IMR-90 (cell line): ENCODE data around the gene SLC7A7. TPM values are rescaled to one million over a fixed set of nuclear protein-coding genes. Genes with fewer than 3 reads are reported as not detected.

Experiments used
- ATAC-seq: fragments of 200-7000 bp; cut with Tn5 transposase; 2 replicates; pipeline ENCODE4 v1.9.1; 2020; ENCODE audit warnings: low read depth, mild to moderate bottlenecking, moderate library complexity
- BruUV-seq: library from RNA; stranded (reverse); fragments of 400-500 nt; replicated peaks from 2 replicates; lab custom pipeline; 2021; lab: Mats Ljungman, UMichigan
- CTCF ChIA-PET: fragments of 300-600 bp; formaldehyde crosslinking; extraction: SDS; loops from one replicate; lab custom pipeline; 2021; ENCODE audit warnings: antibody characterized with exemption; lab: Yijun Ruan, JAX
- POLR2A ChIA-PET: fragments of 300-600 bp; sonication (Branson Sonifier 250); formaldehyde crosslinking; loops from one replicate; lab custom pipeline; 2022; ENCODE audit warnings: antibody characterized with exemption; ENCODE audit not compliant: unreplicated experiment; lab: Charles Lee
- DNase-seq: peaks from one replicate; pipeline ENCODE4 v3.0.0; 2013
- H2AFZ ChIP-seq: replicated peaks from 2 replicates; pipeline ENCODE3; 2013; ENCODE audit warnings: low read length, mild to moderate bottlenecking; ENCODE audit not compliant: poor library complexity
- H2AK5ac ChIP-seq: 2 replicates; pipeline ENCODE4 v1.6.1; 2013; ENCODE audit warnings: low read depth, low read length, inconsistent platforms
- H2AK9ac ChIP-seq: replicated peaks from 2 replicates; pipeline ENCODE3; 2013; ENCODE audit warnings: mild to moderate bottlenecking, low read depth, low read length, moderate library complexity; ENCODE audit not compliant: poor library complexity
- H2BK120ac ChIP-seq: 2 replicates; pipeline ENCODE4 v1.6.1; 2013; ENCODE audit warnings: low read depth, low read length, inconsistent platforms
- H2BK15ac ChIP-seq: 3 replicates; pipeline ENCODE4 v1.6.1; 2013; ENCODE audit warnings: low read depth, low read length, inconsistent platforms
- H2BK20ac ChIP-seq: 2 replicates; pipeline ENCODE4 v1.6.1; 2013; ENCODE audit warnings: low read depth, mild to moderate bottlenecking, inconsistent platforms, low read length, moderate library complexity
- H2BK5ac ChIP-seq: 2 replicates; pipeline ENCODE4 v1.6.1; 2013; ENCODE audit warnings: mild to moderate bottlenecking, low read depth, low read length, inconsistent platforms; ENCODE audit not compliant: poor library complexity, severe bottlenecking
- H3K14ac ChIP-seq: replicated peaks from 2 replicates; pipeline ENCODE4 v1.6.1; 2013; ENCODE audit warnings: low read depth, low read length, inconsistent platforms
- H3K18ac ChIP-seq: 2 replicates; pipeline ENCODE4 v1.6.1; 2013; ENCODE audit warnings: low read depth, low read length, control low read depth
- H3K23ac ChIP-seq: 2 replicates; pipeline ENCODE4 v1.6.1; 2013; ENCODE audit warnings: low read depth, low read length, inconsistent platforms
- H3K27ac ChIP-seq: 2 replicates; pipeline ENCODE4 v1.5.1; 2013; ENCODE audit warnings: mild to moderate bottlenecking, control low read depth, low read length; ENCODE audit not compliant: insufficient read depth
- H3K27me3 ChIP-seq: 2 replicates; pipeline ENCODE4 v1.6.1; 2013; ENCODE audit warnings: low read length; ENCODE audit not compliant: control insufficient read depth, insufficient read depth
- H3K36me3 ChIP-seq: 2 replicates; pipeline ENCODE4 v1.6.1; 2013; ENCODE audit warnings: low read length, mixed read lengths; ENCODE audit not compliant: control insufficient read depth, insufficient read depth
- H3K4ac ChIP-seq: 2 replicates; pipeline ENCODE4 v1.6.1; 2013; ENCODE audit warnings: low read depth, low read length, inconsistent platforms
- H3K4me1 ChIP-seq: 2 replicates; pipeline ENCODE4 v1.6.1; 2013; ENCODE audit warnings: low read length, mixed read lengths; ENCODE audit not compliant: control insufficient read depth, insufficient read depth
- H3K4me2 ChIP-seq: 2 replicates; pipeline ENCODE4 v1.6.1; 2013; ENCODE audit warnings: low read depth, mild to moderate bottlenecking, control low read depth, low read length, moderate library complexity
- H3K4me3 ChIP-seq: 2 replicates; pipeline ENCODE4 v1.5.1; 2013; ENCODE audit warnings: low read depth, mild to moderate bottlenecking, control low read depth, low read length, moderate library complexity; ENCODE audit not compliant: insufficient read depth
- H3K56ac ChIP-seq: 2 replicates; pipeline ENCODE4 v1.6.1; 2013; ENCODE audit warnings: low read length, inconsistent platforms; ENCODE audit not compliant: insufficient read depth; ENCODE audit errors: extremely low read depth
- H3K79me1 ChIP-seq, 2 experiments: 2 replicates each; pipeline ENCODE4 v1.6.1; 2013; ENCODE audit warnings: low read length in 2 of 2, inconsistent platforms in 1 of 2, low read depth in 1 of 2
- H3K9ac ChIP-seq: 2 replicates; pipeline ENCODE4 v1.6.1; 2013; ENCODE audit warnings: low read depth, low read length, control low read depth
- H3K9me1 ChIP-seq: 2 replicates; pipeline ENCODE4 v1.6.1; 2013; ENCODE audit warnings: low read length, inconsistent platforms; ENCODE audit not compliant: insufficient read depth
- H3K9me3 ChIP-seq: 2 replicates; pipeline ENCODE4 v1.6.1; 2013; ENCODE audit warnings: low read length; ENCODE audit not compliant: control insufficient read depth, insufficient read depth
- H4K20me1 ChIP-seq: 2 replicates; pipeline ENCODE4 v1.6.1; 2013; ENCODE audit warnings: low read length, inconsistent platforms; ENCODE audit not compliant: insufficient read depth
- H4K5ac ChIP-seq: 2 replicates; pipeline ENCODE4 v1.6.1; 2013; ENCODE audit warnings: mild to moderate bottlenecking, low read depth, low read length, control low read depth
- H4K8ac ChIP-seq, 2 experiments: 2 replicates each; pipeline ENCODE4 v1.6.1; 2013; ENCODE audit warnings: low read depth in 2 of 2, low read length in 2 of 2, control low read depth in 1 of 2, inconsistent platforms in 1 of 2
- H4K91ac ChIP-seq: 2 replicates; pipeline ENCODE4 v1.6.1; 2013; ENCODE audit warnings: low read depth, low read length, inconsistent platforms; ENCODE audit not compliant: insufficient read depth
- BHLHE40 ChIP-seq: fragments of 150-350 bp; IDR thresholded peaks from 2 replicates; pipeline ENCODE4 v1.6.1; 2016; ENCODE audit warnings: mild to moderate bottlenecking, low read depth, low read length
- FOS ChIP-seq: fragments of 150-350 bp; IDR thresholded peaks from 2 replicates; pipeline ENCODE4 v1.6.1; 2016; ENCODE audit warnings: low read depth, low read length
- WGBS, 2 experiments: methylation state at CpG; one replicate each; pipeline versions ENCODE4 v1.1.5 to v1.1.7; 2013; ENCODE audit warnings: missing lambda C conversion rate in 2 of 2; ENCODE audit not compliant: insufficient read length in 1 of 2; ENCODE audit errors: extremely low coverage in 2 of 2; 5-methylcytosine and 5-hydroxymethylcytosine counted together
- dilution Hi-C: fragments of 300-500 bp; cut with HindIII; formaldehyde crosslinking; loops from one replicate; pipeline ENCODE4 v1.14.3; 2018; ENCODE audit warnings: low sequenced_read_pairs; ENCODE audit not compliant: unreplicated experiment
- in situ Hi-C: fragments of 300-500 bp; cut with MboI; formaldehyde crosslinking; loops from 3 replicates; pipeline ENCODE4 v1.14.3; 2019; ENCODE audit warnings: low sequenced_read_pairs, inconsistent platforms, mixed read lengths
- intact Hi-C: fragments of 100-400 bp; cut with micrococcal nuclease; formaldehyde crosslinking; loops from 2 replicates; pipeline ENCODE4 v1.10.0; 2022
- polyA plus RNA-seq, 3 experiments: library from polyadenylated mRNA; depleted of rRNA; stranded (reverse); fragments of >200 nt; gene quantifications; 2 replicates each; pipeline ENCODE4 v1.2.3, GENCODE V29; 2012; ENCODE audit warnings: low replicate concordance in 1 of 3
- total RNA-seq: library from RNA; depleted of rRNA; stranded (reverse); fragments of >200 nt; gene quantifications from 2 replicates; pipeline ENCODE4 v1.2.3, GENCODE V29; 2012

Gene SLC7A7
- total and polyA plus RNA-seq, 2 of the 4 experiments (the other 2 are of a cell fraction): 1.8 to 2.0 TPM

DNA sequence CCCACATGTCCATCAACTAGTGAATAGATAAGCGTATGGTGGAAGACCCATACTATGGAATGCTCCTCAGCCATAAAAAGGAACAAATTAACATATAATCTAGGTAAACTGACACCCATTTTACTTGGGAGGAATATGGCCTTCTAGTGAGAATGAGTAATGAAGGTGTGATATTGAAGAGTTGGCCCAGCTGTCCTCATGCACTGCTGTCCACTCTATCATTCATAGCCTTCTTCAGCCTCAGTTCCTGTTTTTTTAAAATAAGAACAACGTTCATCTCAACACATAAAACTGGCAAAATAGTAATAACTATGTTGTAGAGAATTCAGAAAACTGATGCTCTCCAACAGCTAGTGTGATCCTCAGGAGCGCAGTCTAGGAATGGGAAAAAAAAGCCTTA, 75.2 kb downstream of the SLC7A7 start:
- no peak for TF ChIP-seq BHLHE40
- TF ChIP-seq FOS: no peak
- no peak overlapping the region for H2BK120ac ChIP-seq
- no peaks in the 10 kb centered on the region for H3K36me3 ChIP-seq
- H4K8ac ChIP-seq: no peak overlapping the region
- POLR2A ChIA-PET: no interaction called here
- no peak for DNase-seq
- no peaks in the 10 kb centered on the region for H3K9me1 ChIP-seq
- H3K18ac ChIP-seq: no peak overlapping the region
- no peaks in the 10 kb centered on the region for H4K20me1 ChIP-seq
- no peak overlapping the region for H2BK20ac ChIP-seq
- no peak overlapping the region for H2BK15ac ChIP-seq
- H4K5ac ChIP-seq: no peak overlapping the region
- no peak overlapping the region for H3K14ac ChIP-seq
- intact Hi-C loops: no loop called here
- BruUV-seq: no TSS peak
- no peak overlapping the region for H2AK9ac ChIP-seq
- H3K4me3 ChIP-seq: no peak overlapping the region
- H3K79me1 ChIP-seq: no peaks in the 10 kb centered on the region
- no peak overlapping the region for H4K91ac ChIP-seq
- H2AK5ac ChIP-seq: no peak overlapping the region
- no peak overlapping the region for H3K27ac ChIP-seq
- no peak overlapping the region for H3K56ac ChIP-seq
- ATAC-seq: no peak
- no peak overlapping the region for H3K4me2 ChIP-seq
- in situ Hi-C loops: no loop called here
- no peak overlapping the region for H2AFZ ChIP-seq
- CTCF ChIA-PET: interaction anchor here (1.2 kb wide), 1 partner anchor 10 kb away, joined by 3 read pairs; no protein-coding TSS in a partner anchor
- dilution Hi-C loops: no loop called here
- H3K27me3 ChIP-seq: no peaks in the 10 kb centered on the region; the same call in none of the 2 replicates
- H3K4me1 ChIP-seq: no peaks in the 10 kb centered on the region
- no peak overlapping the region for H3K4ac ChIP-seq
- no CpG with 5 or more reads among the region's 3 CpGs for WGBS, 2 experiments
- H3K23ac ChIP-seq: no peak overlapping the region
- H3K9ac ChIP-seq: no peak overlapping the region
- no peak overlapping the region for H2BK5ac ChIP-seq
- 0 out of 2 replicates have a peak, but pooled peaks cover 3% of the 10 kb centered on the region for H3K9me3 ChIP-seq
